GM19455 (cell line): ENCODE measurements around the gene GRID1.

Experiments
- ATAC-seq: cut with Tn5 transposase; IDR thresholded peaks from one replicate; pipeline ENCODE4 v1.9.1; 2021; ENCODE audit not compliant: unreplicated experiment

GRID1 gene

DNA sequence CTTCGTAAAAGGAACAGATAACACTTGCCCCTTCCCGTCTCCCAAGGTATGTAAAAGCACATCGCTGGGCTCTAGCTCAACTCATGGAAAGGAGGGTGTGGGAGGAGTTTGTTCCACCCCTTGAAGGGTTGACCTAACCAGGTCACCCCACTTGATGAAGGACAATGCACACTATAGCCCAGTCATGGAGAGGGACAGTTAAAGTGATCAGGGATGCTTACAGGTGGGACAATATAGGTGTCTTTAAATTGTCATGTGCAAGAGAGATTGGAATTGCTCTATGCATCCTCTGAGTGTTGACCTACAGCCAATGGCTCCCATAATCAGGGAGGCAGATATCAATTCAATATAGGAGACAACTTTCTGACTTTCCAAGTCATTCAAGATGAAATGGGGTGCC lies 448.2 kb downstream of the GRID1 start:
- no peak for ATAC-seq

DNA sequence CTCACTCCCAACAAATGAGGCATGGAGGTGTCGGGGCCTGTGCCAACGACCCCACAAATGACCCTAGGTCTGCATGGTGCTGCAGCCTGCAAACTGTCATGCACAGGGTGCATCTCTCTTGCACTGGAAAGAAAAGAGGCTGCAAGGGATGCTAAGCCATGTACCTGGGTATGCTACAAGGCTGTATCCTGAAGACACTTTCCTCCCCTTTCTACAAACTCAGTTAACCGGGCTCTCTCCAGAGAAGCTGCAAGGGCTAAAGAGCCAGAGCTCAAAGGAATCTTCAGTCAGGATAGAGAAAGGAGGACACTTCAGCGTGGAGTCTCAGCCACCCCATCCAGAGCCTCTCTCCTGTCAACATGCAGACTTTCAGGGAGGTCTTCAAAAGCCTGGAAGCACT lies 449.0 kb downstream of the GRID1 start:
- no peak for ATAC-seq

DNA sequence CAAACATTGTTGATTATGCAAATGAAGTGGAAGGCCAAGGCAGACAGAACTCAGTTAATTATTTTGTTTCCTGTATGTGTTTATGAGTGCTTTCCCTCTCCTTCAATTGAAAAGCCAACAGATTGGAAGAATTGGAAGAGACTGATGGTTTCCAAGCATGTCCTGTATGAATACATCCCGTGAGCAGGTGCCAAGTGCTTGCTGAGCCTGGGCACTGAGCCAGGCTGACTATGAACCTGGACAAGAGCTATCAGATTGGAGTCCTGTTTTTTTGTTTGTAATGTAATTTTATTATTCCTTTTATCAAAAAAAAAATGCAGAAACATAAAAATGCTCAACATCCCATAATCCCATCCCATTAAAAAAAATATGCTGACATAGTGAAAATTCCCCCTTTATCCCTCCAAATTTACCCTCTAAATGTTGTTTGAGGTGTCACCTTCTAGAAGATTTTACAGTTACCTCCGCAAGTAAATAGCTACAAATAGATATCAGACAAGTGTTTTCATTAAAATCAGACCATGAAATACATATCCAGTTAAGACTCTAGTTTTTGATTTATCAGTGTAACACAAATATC lies 449.5 kb downstream of the GRID1 start:
- no peak for ATAC-seq

DNA sequence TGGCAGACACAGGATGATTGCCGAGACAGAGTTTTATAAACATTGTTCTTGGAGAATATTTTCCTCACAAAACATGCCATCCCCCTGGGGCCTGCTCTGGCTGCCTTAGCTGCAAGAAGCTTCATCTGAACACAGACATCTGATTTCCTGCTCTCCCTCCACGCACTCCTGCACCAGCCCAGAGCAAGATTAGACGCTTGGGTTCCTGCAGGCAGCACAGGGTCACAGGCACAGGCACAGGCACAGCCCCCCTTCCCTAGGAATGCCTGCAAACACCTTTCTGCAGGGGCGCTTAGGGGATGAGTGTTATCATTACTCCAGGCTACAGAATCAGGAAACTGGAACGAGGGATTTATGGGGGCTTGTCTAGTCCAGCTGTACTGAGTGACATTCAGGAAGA lies 450.3 kb downstream of the GRID1 start:
- no peak for ATAC-seq

DNA sequence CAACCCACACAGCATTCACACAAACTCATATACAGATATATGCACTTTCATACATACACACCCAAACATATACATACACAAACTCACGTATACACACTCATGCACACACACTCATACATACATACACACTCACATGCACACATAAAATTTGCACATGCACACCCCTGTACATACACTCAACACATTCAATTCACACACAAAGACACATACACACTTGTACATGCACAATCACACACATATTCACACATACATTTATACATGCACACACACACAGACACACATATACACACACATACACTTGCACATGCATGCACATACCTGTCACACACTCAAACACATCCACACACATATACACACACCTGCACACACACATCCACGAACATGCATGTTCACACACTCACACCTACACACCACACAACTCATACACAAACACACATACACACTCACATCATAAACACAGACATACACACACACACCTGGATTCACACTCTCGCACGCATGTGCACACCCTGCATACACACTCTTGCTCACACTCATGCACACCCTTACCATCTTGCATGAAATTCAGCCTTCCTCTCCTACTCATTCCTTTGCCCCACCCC lies 451.2 kb downstream of the GRID1 start:
- ATAC-seq, result no peak

DNA sequence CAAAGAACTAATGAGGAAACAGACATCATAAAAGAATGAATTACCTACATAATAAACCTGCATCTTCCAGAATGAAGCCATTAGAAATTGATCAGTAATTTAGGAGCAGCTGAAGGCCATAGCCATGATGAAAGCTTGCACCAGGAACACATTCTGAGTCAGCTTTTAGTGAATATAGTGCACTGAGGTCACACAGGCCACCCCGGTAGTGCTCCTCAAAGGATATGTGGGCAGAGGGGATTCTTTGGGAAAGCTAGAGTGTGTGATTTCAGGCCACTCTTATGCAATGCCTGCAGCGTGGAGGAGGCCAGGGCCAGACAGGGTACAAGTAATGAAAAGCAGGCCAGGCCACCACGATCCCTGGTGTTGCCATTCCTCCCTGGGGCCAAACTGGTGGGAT lies 451.9 kb downstream of the GRID1 start:
- no peak for ATAC-seq

DNA sequence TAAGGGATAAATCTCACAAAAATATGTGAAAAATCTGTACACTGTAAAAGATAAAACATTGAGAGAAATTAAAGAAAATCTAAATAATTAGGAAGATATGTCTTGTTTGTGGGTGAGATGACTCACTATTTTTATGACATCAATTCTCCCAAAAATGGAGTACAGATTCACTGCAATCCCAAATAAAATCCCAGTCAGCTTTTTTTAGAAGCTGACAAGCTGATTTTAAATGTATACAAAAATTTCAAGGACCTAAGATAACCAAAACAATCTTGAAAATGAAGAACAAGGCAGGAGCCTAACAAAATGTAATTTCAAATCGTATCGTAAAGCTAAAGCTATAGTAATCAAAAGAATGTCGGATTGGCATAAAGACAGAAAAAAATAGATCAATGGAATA lies 458.1 kb downstream of the GRID1 start:
- no peak for ATAC-seq

- no peak for ATAC-seq
These were observed 464.5 kb downstream of the GRID1 start for GRCh38 chr10:85902051-85902450.

GRCh38 chr10:85901599-85901998 lies 465.0 kb downstream of the GRID1 start:
- no peak for ATAC-seq

DNA sequence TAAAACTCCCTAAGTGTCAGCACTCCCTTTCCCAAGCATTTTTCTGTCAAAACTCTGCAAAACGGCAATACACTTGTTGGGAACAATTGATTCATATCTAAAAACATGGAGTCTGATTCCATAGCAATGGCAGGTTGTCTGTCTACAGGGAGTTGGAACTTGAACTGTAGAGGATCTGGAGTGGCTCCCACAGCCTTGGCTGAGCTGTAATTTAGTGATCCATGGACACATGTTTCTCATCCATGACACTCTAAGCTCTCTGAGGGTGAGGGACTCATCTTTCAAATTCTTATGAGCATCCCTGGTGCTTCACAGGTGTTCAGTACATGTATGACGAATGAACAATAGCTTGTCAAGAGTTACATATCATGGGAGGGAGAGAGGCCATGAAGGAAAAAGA lies 466.1 kb downstream of the GRID1 start:
- ATAC-seq, result no peak

- ATAC-seq, result no peak
These were observed 466.5 kb downstream of the GRID1 start for GRCh38 chr10:85900061-85900460.

GRCh38 chr10:85891472-85891871 lies 475.1 kb downstream of the GRID1 start:
- no peak for ATAC-seq

DNA sequence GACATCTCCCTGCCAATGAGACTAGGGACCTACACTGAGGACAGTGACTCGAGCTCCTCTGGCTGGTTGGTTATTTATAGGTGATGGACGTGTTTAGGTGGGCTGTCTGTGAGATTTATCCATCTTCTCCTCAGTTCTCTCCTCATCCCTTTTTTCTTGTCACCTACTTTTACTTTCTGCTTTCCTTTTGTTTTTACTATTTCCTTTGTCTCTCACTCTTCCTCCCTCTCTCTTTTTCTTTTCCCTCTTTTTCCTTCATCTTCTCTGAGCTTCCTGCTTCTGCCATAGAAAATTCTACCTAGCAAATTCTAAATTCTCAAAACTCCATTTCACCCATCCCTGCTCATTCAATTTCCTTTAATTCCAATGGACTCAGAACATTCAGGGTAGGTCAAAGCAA lies 478.0 kb downstream of the GRID1 start:
- ATAC-seq, result no peak

GRCh38 chr10:85888004-85888403 lies 478.6 kb downstream of the GRID1 start:
- ATAC-seq, result no peak

GRCh38 chr10:85874208-85874607 lies 492.4 kb downstream of the GRID1 start:
- ATAC-seq, result no peak

- no peak for ATAC-seq
These were observed 493.5 kb downstream of the GRID1 start for GRCh38 chr10:85873063-85873462.

- ATAC-seq, result no peak
These were observed 497.7 kb downstream of the GRID1 start for GRCh38 chr10:85868627-85869499.

DNA sequence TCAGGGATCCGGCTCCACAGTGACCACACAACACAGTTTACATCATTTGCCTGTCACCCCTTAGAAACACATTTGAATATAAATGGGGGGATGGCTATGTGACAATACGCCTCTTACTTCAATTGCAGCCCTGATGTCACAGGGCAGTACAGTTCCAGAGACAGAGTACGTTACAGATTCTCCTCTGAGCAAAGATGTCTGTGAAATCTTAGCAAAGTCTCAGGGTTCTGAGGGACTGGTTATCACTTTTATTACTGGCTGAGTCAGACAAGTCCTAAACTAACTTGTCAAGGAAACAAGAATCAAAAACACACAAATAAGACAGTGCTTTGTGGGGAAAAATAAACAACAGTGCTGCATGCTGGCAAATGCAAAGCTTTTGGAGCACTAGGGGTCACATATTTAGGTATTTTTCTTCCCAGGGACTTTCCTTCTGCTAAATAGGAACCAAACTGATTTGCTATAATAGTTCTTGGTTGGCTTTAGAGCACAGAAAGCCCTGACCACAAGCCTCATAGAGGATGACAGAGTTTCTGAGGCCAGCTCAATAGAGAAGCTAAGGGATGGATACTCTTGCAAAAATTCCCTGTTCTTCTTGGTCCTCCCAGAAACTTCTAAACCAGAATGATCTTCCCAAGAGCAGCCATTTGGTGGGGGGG lies 501.6 kb downstream of the GRID1 start:
- no peak for ATAC-seq

DNA sequence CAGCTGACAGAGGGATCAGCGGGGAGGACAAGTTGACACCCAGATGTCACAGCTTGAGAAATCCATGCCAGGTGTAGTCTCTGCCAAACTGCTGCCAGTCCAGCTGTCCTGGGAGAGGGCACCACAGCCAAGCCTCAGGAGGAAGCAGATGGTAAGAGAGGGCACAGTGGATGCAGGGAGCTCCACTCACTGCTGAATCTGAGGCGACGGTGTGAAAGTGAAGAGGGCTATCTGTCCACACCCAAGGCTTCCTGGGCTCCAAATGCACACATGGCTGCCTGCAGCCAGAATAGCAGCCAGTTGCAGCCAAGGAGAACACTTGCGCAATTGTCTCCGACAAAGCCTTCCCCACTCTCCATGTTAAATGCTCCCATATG lies 502.4 kb downstream of the GRID1 start:
- ATAC-seq, result no peak

DNA sequence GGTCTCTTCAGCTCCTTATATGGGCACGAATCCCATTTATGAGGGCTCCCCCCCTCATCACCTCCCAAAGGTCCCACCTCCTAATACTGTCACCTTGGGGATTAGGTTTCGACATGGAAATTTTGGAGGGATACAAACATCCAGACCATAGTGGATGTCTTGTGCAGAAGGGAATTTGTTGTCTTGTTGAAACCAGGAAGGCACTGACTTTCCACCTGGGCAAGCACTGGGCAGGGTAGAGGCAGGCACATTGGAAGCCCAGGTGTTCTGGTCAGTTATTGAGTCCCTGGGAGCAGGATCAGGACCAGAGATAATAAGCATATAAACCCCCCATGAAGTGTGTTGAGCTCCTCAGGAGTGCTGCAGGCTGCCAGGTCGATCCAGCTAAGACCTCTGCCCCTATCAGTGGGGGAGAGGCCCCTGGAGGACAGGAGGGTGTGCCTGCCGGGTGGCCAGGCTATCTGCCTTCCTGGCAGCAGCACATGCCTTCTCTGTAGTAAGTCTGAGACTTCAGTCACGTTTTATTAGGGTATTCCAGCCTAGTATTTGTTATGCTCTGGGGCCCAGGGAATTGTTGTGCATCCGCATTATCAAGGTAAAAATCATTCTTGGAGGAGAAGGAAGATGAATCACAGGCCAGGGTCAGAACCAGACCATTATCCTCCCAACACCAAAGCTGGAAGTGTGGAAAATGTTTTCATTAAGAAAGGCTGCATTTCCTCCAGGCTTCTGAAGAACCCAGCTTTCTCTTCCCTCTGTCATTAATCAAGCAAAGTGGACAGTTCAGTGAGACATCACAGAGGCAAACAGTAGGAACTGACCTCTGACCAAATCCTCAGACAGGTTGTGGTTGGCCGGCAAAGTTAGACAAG lies 503.1 kb downstream of the GRID1 start:
- ATAC-seq, result no peak

- ATAC-seq, result no peak
These were observed 503.8 kb downstream of the GRID1 start for GRCh38 chr10:85862771-85863170.
